ENCODE measurements around the gene GTF2H3.
A peak's percentile ranks its signal among the peaks of the same experiment; 100 is the strongest.

Gene GTF2H3

DNA sequence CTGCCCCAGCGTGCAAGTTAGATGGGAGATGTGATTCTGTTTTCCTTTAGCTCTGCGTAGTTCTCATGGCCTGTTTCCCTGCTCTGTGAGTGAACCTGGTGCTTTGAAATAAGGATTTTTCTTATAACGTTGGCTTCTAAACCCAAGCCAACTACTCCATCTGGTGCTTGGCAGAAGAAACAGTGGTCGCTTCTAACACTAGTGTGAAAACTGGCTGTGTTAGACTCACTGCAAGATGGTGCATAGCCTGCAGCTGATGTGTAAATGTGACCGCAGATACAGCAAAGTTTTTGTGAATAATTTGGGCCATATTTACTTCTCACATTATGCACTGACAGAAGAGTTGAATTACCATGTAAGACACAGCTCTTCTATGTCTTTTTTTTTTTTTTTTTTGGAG lies 12.2 kb downstream of the GTF2H3 start:
- no peak for DNase-seq

DNA sequence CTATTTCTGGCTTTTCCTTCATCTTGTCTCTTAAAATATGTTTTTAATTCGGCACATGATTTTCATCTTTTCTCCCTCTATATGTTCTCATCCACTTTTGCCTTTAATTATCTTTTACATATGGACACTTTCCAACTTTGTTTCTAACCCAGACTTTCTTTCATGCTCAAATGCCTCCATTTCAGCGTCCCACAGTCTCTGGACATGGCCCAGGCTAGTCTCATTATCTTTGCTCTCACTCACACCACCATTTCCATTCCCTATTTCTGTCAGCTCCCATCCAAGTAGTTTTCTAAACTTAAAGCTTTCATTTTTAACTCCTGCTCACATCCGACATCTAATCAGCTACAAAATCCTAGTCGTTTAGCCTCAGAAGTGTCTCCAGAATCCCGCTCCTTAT lies 14.8 kb downstream of the GTF2H3 start:
- no peak for DNase-seq

DNA sequence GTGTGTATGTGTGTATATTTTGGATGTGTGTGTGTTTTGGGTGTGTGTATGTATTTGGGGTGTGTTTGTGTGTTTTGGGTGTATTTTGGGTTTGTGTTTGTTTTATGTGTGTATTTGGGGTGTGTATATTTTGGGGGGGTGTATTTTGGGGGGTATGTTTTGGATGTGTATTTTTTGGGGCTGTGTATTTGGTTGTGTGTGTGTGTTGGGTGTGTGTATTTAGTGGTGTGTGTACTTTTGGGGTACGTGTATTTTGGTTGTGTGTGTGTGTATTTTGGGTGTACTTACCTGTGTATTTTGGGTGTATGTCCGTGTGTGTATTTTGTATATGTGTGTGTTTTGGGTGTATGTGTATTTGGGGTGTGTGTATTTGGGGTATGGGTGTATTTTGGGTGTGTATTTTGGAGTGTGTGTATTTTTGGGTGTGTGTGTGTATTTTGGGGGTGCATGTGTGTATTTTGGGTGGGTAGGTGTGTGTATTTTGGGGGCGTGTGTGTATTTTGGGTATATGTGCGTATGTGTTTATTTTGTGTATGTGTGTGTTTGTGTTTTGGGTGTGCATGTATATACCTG lies 20.6 kb downstream of the GTF2H3 start:
- no peak for DNase-seq

DNA sequence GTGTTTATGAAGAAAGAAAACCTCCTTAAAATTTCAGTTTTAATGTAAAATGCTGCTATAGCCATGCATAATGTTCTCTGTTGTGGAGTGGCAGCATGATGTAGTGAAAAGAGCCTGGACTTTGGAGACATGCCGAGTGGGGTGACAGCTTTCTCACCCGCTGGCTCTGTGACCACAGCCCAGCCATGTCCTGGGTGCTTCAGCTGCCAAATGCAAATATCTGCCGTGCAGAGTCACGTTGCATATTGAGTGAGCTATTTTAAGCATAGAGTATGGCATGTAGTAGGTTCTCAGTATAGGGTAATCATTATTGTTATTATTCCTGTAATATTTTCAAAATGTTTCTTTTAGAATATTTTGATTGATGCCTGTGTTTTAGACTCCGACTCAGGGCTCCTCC lies 21.8 kb downstream of the GTF2H3 start:
- DNase-seq = no peak

DNA sequence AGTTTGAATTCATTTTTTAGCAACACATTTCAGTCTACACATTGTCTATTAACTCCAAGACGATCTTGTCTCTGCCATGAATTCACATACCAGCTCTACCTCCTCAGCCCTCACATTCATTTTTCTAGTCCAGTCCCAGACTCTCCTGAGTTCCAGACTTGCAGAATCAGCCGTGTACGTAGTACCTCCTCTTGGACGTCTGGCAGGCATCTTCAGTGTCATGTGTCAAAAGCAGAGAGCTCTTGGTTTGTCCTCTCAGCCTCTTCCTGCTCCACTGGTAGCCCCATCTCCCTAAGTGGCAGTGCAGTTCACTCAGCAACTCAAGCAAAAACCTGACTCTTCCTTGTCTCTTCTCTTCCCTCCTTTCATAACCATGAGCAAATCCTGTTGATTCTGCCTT lies 22.8 kb downstream of the GTF2H3 start:
- DNase-seq = no peak

DNA sequence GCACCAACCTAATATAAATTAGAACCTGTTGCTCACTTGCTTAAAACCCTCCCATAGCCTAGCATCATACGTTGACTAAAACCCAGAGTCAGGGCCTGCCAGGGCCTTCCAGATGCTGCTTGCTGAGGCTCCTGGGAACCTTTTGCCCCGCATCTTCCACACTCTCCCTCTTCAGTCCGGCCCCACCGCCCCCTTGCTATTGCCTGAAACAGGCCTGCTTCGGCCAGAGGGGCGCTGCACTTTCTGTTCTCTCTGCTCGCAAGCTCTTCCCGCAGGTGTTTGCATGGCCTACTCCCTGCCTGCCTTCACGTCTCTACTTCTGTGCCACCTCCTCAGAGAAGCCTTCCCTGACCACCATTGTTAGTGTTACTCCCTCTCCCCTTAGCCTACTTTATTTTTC lies 23.6 kb downstream of the GTF2H3 start:
- DNase-seq = no peak

DNA sequence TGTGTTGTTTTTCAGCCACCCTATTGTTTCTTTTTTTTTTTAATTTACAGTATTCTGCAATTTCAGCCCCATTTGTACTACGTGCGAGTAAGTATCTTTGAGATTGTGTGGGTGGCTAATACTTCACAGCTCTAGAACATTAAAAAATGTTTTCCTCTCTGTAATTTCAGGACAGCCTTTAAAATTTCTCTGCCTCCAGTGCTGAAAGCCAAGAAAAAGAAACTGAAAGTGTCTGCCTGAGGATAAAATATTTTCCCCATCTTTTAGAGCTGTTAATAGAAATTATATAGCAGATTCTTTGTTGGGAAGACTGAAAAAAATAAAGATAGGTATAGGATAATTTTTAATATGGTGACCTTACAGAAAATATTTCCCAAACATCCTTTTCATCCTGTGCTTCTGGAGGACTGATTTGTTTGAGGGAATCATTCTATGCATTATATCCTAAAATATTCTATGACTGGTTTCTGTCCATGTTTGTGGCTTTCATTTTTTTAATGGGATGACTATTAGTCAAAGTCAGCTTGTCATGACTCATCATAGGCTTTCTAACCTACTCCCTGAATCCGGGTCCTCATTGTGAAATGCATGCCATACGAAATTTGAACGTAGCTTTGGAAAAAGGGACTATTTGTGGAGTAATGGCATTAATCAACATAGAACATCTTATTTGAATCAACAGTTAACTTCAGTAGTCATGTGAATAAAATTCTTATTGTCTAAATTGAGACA lies 26.5 kb downstream of the GTF2H3 start:
- no peak for DNase-seq

DNA sequence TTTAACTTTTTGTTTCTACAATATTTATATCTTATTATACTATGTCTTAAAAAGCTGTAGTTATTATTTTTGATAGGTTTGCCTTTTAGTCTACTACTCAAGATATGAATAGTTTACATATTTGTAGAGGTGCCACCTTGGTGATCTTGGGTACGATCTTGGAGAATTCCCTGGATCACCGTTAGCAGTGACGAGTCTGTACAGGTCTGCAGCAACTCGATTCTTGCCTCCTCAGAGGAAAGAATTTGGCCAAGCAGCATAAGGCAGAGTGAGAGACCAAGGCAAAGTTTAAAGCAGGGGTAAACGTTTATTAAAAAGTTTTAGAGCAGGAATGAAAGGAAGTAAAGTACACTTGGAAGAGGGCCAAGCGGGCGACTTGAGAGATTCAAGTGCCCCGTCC lies 34.1 kb downstream of the GTF2H3 start:
- DNase-seq = no peak

DNA sequence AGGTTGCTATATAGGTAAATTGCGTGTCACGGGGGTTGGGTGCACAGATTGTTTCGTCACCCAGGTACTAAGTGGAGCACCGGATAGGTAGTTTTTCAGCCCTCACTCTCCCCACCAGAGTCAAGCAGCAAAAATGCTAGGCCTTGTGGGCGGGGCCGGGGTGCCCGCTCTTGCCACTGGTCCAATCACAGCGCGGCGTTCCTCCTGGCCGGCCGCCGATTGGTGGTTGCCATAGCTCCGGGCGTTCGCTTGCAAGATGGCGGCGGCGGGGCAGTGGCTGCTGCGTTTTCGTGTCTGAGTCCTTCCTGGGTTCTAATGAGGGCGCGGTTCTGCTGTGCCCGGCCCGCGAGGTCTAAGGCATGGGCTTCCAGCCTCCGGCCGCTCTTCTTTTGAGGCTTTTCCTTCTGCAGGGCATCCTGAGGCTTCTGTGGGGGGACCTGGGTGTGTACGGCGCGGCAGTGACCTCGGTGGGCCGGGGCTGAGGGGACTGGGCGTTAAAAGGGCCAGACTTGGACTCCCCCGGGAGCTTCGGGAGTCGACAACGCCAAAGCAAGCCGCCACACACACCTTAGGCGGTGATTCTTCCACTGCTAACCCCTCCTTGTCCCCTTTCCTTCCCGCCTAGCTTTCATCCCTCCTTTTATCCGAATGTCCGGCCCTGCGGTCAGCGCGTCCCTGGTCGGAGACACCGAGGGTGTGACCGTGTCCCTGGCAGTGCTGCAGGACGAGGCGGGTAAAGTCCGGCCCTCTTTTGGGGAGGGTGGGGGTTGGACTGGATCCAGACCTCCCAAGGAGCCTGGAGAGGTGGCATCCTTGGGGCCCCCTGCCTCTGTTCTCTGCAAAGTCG lies 37.5 kb downstream of the GTF2H3 start, which contains the start of gene TCTN2:
TSS of gene TCTN2 (plus strand) at position 232 of the 847 bp plus-strand sequence. CDS start at position 360, 128 bp downstream.
- peak; percentile 82 for DNase-seq

DNA sequence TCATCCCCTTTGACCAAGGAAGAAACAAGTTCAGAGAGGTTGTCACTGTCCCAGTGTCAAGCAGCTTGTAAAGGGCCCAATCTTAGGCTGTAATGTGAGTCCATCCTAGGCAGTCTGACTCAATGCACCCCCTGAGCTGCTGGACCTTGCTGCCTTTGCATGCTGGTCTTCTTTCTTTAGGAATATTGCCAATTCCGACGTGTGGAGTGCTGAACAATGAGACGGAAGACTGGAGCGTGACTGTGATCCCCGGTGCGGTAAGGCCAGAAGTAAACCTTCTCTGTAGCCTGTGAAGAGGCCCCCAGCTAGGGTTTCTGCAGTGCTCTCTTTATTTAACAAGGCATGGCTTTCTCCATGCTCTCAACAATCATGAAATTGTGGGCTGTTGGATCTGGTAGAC lies 38.2 kb downstream of the GTF2H3 start:
- DNase-seq = no peak

DNA sequence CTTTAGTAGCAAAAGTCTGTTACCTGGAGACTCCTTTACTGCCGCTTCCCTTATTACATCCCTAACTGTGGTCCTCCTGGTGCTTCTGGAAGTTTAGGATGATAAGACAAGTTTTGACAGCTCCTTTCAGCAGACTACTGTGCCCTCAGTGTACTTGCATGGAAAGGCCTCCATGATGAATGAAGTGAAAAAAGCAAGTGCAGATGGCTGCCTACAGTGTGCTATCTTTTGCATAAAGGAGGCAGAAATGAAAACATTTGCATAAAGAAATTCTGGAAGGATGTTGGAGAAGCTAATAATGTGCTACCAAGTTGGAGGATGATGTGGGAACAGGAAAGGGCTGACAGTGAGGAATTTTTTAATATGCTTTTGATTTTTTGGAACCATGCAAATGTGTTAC lies 41.8 kb downstream of the GTF2H3 start:
- DNase-seq = no peak

DNA sequence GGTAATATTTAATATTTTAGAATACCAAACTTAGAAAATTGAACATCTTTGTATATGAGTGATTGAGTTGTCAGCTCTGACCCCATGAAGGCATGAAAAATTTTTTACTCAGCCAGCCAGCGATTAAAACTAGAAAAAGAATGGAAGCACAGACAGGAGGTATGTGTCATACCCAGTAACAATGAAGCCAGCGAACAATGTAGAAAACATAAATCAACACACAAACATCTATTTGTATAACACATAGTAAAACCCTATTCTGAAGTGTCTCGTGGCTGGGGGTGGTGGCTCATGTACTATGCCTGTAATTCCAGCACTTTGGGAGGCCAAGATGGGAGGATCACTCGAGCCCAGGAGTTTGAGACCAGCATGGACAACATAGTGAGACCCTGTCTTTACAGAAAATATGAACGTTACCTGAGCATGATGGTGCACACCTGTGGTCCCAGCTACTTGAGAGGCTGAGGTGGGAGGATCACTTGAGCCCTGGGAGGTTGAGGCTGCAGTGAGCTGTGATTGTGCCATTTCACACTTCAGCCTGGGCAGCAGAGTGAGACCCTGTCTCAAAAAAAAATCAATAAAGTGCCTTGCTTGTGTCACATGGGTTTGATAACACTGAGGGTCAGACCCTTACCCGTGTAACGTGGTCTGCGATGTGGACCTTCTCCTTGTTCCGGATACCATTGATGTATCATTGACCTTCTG lies 43.1 kb downstream of the GTF2H3 start:
- DNase-seq = no peak

DNA sequence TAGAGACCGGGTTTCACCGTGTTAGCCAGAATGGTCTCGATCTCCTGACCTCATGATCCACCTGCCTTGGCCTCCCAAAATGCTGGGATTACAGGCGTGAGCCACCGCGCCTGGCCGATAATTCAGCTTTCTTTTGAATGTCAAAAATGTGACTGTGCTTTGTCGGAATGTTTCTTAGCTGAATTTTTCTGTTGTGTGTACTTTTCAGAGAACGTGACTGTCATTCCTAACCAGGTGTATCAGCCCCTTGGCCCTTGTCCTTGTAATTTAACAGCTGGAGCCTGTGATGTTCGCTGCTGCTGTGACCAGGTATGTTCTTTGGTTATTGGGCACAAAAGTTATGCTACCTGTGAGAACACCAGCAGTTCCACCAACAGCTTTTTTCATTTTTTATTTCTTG lies 45.4 kb downstream of the GTF2H3 start:
- no peak for DNase-seq

DNA sequence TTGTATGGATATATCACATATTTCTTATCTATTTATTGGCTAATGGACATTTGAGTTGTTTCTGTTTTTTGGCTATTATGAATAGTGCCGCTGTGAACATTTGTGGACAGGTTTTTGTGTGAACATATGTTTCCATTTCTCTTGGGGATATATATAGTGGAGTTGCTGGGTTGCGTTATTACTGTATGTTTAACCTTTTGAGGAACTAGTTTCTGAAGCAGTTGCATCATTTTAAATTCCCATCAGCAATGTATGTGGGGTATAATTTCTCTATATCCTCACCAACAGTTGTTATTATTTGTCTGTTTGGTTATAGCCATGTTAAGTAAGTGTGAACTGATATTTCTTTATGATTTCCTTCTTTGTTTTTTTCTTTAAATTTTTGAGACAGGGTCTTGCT lies 48.0 kb downstream of the GTF2H3 start:
- no peak for DNase-seq

DNA sequence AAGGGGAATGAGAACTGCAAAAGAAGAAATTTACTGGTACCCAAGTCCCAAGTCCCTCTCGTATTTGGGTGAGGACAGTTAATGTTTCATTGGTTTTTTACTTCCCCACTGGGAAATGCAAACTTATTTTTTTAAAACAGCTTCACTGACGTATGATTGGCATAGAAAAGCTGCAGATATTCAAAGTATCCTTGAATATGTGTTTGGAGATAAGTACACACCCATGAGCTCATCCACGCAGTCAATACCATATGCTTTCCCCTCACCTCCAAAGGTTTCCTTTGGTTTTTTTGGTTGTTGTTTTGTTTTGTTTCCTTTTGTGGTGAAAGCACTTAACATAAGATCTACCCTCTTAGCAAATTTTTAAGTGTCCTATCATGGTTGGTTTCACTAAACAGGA lies 50.3 kb downstream of the GTF2H3 start:
- no peak for DNase-seq

DNA sequence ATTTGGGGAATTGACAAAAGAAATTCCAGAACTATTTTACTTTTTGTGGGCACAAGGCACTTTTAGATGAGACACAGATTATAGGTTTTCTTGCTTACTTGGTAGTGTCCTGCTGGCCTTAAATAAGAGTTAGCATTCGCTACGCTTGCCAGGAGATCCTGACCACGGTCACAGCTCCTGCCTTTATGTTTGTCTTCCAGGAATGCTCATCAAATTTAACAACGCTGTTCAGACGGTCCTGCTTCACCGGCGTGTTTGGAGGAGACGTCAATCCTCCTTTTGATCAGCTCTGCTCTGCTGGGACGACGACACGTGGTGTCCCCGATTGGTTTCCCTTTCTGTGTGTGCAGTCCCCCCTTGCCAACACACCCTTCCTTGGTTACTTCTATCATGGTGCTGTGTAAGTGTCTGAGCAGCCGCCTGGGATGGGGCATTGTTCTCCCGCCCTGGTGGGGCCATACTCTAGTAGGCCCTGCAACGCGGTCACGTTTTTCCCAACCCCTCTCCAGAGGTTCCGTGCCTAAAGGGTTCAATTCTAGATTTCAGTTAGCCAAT lies 53.1 kb downstream of the GTF2H3 start:
- no peak for DNase-seq

DNA sequence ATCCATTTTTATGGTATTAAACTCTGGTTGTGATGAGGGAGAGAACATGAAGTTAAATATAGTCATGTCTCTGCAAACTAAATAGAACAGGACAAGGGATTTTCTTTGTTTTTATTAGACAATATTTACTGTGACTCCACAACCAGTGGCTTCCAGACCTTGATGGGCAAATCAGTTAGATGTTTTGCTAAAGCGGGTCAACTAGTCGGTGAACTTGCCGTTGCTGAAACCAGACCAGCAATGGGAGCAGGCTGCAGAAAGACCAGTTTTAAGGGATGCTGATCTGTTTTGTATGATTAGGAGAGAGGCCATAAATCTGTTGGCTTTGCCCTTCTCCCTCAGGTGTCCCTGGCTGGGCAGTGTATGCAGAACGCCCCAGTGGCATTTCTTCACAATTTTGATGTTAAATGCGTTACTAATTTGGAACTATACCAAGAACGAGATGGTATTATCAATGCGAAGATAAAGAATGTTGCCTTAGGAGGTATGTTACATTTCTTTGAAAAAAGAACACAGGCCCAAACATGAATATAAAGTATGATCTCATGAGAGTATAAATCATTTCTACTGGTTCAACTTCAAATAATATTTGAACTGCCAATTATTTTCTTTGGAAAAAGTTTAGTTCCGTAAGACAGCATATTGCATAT lies 56.7 kb downstream of the GTF2H3 start:
- DNase-seq = no peak

DNA sequence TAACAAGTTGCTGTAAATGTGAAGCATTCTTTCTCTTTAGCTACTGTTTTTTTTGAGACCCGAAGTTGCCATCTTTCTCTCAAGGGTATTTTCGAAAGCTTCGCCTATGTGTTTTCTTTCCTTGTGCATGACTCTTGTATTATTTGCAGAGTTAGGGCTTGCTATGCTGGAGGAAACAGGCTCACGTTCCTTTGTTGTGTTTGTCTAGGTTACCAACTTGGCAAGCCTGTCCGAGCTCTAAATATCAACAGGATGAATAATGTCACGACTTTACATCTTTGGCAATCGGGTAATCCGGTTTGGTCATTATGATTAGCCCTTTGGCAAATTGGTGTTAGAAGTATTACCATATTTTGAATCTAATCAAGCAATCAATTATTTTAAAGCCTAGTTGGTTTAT lies 62.6 kb downstream of the GTF2H3 start:
- DNase-seq = peak; percentile 39

DNA sequence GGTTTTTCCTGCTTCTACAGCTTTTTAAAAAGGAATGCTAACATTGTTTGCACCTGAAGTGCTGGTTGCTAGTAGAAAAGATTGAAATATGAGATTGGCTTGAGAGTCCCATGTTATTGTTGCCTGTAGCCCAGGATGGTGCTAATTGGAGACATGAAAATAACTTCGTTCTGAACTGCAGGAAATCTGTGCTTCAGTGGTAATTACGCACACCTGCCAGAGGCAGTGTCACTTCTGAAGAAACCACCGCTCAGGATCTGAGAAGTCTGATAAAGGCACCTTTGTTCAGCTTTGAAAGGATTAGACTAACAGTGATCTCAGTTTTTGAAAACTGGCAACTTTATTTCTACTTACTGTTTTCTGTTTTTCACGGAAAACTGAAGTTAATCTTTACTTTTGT lies 63.0 kb downstream of the GTF2H3 start:
- peak; percentile 62 for DNase-seq

DNA sequence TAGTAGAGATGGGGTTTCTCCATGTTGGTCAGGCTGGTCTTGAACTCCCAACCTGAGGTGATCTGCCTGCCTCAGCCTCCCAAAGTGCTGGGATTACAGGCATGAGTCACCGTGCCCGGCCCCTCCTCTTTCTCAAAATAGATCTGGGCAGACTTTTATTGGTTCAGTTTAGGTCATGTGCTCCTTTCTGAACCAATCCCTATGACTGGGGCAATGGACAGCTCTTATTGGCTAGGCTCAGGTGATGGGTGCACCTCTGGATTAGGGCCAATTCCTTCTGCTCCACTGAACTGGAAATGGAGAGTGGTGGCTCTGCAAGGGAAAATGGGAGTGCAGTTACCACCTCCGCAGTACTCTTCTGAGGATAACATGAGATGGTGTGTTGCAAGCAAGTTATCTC lies 72.3 kb downstream of the GTF2H3 start:
- no peak for DNase-seq

DNA sequence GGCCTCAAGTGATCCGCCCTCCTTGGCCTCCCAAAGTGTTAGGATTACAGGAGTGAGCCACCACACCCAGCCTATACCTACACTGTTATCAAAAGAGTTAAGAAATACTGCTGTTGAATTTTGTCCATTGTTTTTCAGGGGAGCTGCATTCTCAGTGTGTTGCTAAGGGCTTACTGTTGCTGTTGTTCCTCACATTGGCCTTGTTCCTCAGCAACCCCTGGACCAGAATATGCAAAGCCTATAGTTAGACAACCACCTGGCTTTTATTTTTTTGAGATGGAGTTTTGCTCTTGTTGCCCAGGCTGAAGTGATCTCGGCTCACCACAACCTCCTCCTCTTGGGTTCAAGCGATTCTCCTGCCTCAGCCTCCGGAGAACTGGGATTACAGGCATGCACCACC lies 73.8 kb downstream of the GTF2H3 start:
- DNase-seq = no peak
